Endothelial cell of umbilical vein (primary cell): ENCODE data around the gene ITGA8. TPM values are rescaled to one million over a fixed set of nuclear protein-coding genes. Genes with fewer than 3 reads are reported as not detected.

Experiments used
- BruUV-seq: library from RNA; stranded (reverse); fragments of 400-500 nt; replicated peaks from 2 replicates; lab custom pipeline; 2021; lab: Mats Ljungman, UMichigan
- CTCF ChIA-PET: fragments of 300-600, 350-600 bp; sonication (Branson Sonifier 250); formaldehyde crosslinking; loops from one replicate; lab custom pipeline; 2021; ENCODE audit warnings: antibody characterized with exemption, inconsistent platforms; lab: Charles Lee
- POLR2A ChIA-PET: fragments of 300-600, 350-600 bp; sonication (Branson Sonifier 250); formaldehyde crosslinking; loops from one replicate; lab custom pipeline; 2021; ENCODE audit warnings: antibody characterized with exemption, inconsistent platforms; lab: Charles Lee
- DNase-seq: peaks from one replicate; pipeline ENCODE4 v3.0.0-alpha.2; 2011; ENCODE audit warnings: low read depth, low spot score
- FAIRE-seq: peaks from 2 replicates; lab custom pipeline; 2011; peaks lifted over from hg19 to GRCh38; lab: Jason Lieb, UNC
- H2AFZ ChIP-seq: 2 replicates; pipeline ENCODE4 v1.6.0; 2012; ENCODE audit warnings: low read depth, low read length, control low read depth, inconsistent platforms
- H3K27ac ChIP-seq: 2 replicates; pipeline ENCODE4 v1.5.1; 2011; ENCODE audit warnings: low read depth, mild to moderate bottlenecking, control low read depth, low read length, moderate library complexity; ENCODE audit not compliant: insufficient read depth
- H3K27me3 ChIP-seq, 2 experiments: 2 replicates each; pipeline versions ENCODE4 v1.6.0 to v1.6.1; 2011; ENCODE audit warnings: low read length in 2 of 2, mixed read lengths in 1 of 2; ENCODE audit not compliant: control insufficient read depth in 2 of 2, insufficient read depth in 2 of 2
- H3K36me3 ChIP-seq, 2 experiments: 2 replicates in 1 of 2; 3 replicates in 1 of 2; pipeline ENCODE4 v1.5.1; 2011; ENCODE audit warnings: low read length in 2 of 2, mild to moderate bottlenecking in 1 of 2, moderate library complexity in 1 of 2; ENCODE audit not compliant: control insufficient read depth in 2 of 2, insufficient read depth in 2 of 2; ENCODE audit errors: extremely low read depth in 1 of 2
- H3K4me1 ChIP-seq: 3 replicates; pipeline ENCODE4 v1.5.1; 2011; ENCODE audit warnings: mild to moderate bottlenecking, low read length; ENCODE audit not compliant: control insufficient read depth, insufficient read depth; ENCODE audit errors: extremely low read depth
- H3K4me2 ChIP-seq: 2 replicates; pipeline ENCODE4 v1.6.1; 2011; ENCODE audit warnings: low read length, control low read depth, mixed read lengths; ENCODE audit not compliant: insufficient read depth
- H3K4me3 ChIP-seq, 3 experiments: fragments of 200-600 bp in 1 of 3; sonication (generic), shearing (Covaris generic) in 1 of 3; replicated peaks in 1 of 3; 2 replicates each; pipeline ENCODE4 v1.5.1; 2011 to 2016; ENCODE audit warnings: control low read depth in 3 of 3, low read length in 3 of 3, mild to moderate bottlenecking in 2 of 3, inconsistent platforms in 1 of 3, low read depth in 1 of 3, moderate library complexity in 1 of 3; ENCODE audit not compliant: insufficient read depth in 1 of 3
- H3K79me2 ChIP-seq: 2 replicates; pipeline ENCODE4 v1.6.0; 2012; ENCODE audit warnings: low read length, inconsistent platforms; ENCODE audit not compliant: control insufficient read depth, insufficient read depth
- H3K9ac ChIP-seq: replicated peaks from 2 replicates; pipeline ENCODE3; 2011; ENCODE audit warnings: low read length, control low read depth; ENCODE audit not compliant: insufficient read depth; ENCODE audit errors: extremely low read depth
- H3K9me1 ChIP-seq: replicated peaks from 3 replicates; pipeline ENCODE4 v1.6.0; 2011; ENCODE audit warnings: mild to moderate bottlenecking, low read length; ENCODE audit not compliant: control insufficient read depth, insufficient read depth; ENCODE audit errors: extremely low read depth
- H3K9me3 ChIP-seq: replicated peaks from 2 replicates; pipeline ENCODE4 v1.5.1; 2012; ENCODE audit warnings: low read length, inconsistent platforms; ENCODE audit not compliant: control insufficient read depth, insufficient read depth
- H4K20me1 ChIP-seq: replicated peaks from 2 replicates; pipeline ENCODE3; 2011; ENCODE audit warnings: mild to moderate bottlenecking, low read length; ENCODE audit not compliant: control insufficient read depth, insufficient read depth; ENCODE audit errors: extremely low read depth
- EZH2 ChIP-seq: IDR thresholded peaks from 2 replicates; pipeline ENCODE4 v1.6.1; 2012; ENCODE audit warnings: borderline replicate concordance, low read depth, mild to moderate bottlenecking, moderate library complexity, low read length, inconsistent platforms; ENCODE audit not compliant: severe bottlenecking
- FOS ChIP-seq: IDR thresholded peaks from 2 replicates; pipeline ENCODE4 v1.6.1; 2011; ENCODE audit warnings: mild to moderate bottlenecking, low read length, moderate library complexity, borderline replicate concordance; ENCODE audit not compliant: insufficient read depth
- GATA2 ChIP-seq: IDR thresholded peaks from 2 replicates; pipeline ENCODE4 v1.7.0; 2011; ENCODE audit warnings: low read depth, mild to moderate bottlenecking, moderate library complexity, mixed read lengths, low read length; ENCODE audit not compliant: insufficient read length, insufficient read depth
- JUN ChIP-seq: IDR thresholded peaks from 2 replicates; pipeline ENCODE4 v1.6.1; 2011; ENCODE audit warnings: borderline replicate concordance, low read depth; ENCODE audit not compliant: insufficient read length, insufficient read depth
- MAX ChIP-seq: IDR thresholded peaks from 2 replicates; pipeline ENCODE4 v1.6.1; 2011; ENCODE audit not compliant: insufficient read depth, insufficient read length
- MYC ChIP-seq: IDR thresholded peaks from one replicate; pipeline ENCODE4 v1.6.1; 2011; ENCODE audit warnings: mild to moderate bottlenecking, low read depth, low read length
- POLR2A ChIP-seq: IDR thresholded peaks from 2 replicates; pipeline ENCODE4 v1.6.1; 2012; ENCODE audit warnings: low read depth, mild to moderate bottlenecking, control low read depth, low read length
- POLR2AphosphoS5 ChIP-seq: IDR thresholded peaks from 2 replicates; pipeline ENCODE4 v1.6.1; 2012; ENCODE audit warnings: low read depth, mild to moderate bottlenecking, control low read depth, low read length, moderate library complexity; ENCODE audit not compliant: insufficient read depth
- dilution Hi-C: fragments of 300-500 bp; cut with MboI; formaldehyde crosslinking; loops from one replicate; pipeline ENCODE4 v1.15.0; 2019; ENCODE audit warnings: low sequenced_read_pairs; ENCODE audit not compliant: extremely low pct_ligation_motif_present
- intact Hi-C: fragments of 100-400 bp; cut with micrococcal nuclease; formaldehyde crosslinking; loops from one replicate; pipeline ENCODE4 v1.10.0; 2022
- polyA plus RNA-seq, 4 experiments: library from polyadenylated mRNA; depleted of rRNA in 3 of 4; stranded (reverse) in 3 of 4; unstranded in 1 of 4; fragments of >200 nt; gene quantifications; 2 replicates each; pipeline versions ENCODE4 v1.2.1 to v1.2.3, GENCODE V29; 2011 to 2012; ENCODE audit warnings: missing spikeins in 1 of 4
- total RNA-seq: library from RNA; stranded (reverse); gene quantifications from 2 replicates; pipeline ENCODE4 v1.2.3, GENCODE V29; 2021
- TF ChIP-seq, protein P1 (sequence below), 2 donors: IDR thresholded peaks; 1 replicate in 1 of 2; 2 replicates in 1 of 2; pipeline ENCODE4 v1.5.1; 2011; ENCODE audit warnings: low read length in 2 of 2, mild to moderate bottlenecking in 2 of 2, moderate library complexity in 2 of 2, control low read depth in 1 of 2, inconsistent platforms in 1 of 2, low read depth in 1 of 2; ENCODE audit not compliant: insufficient read depth in 1 of 2; ENCODE audit errors: extremely low read depth in 1 of 2

ITGA8 gene
- total and polyA plus RNA-seq, 2 donors (not counting 3 experiments of a cell fraction or from before 2014, with no cell fraction given): 0.04 to 0.40 TPM

- no peaks in the 10 kb centered on the region for H3K79me2 ChIP-seq
- no peaks in the 10 kb centered on the region for H4K20me1 ChIP-seq
- H3K9ac ChIP-seq: no peak overlapping the region
- no peak overlapping the region for H3K27ac ChIP-seq
- dilution Hi-C loops: no loop called here
- TF ChIP-seq POLR2AphosphoS5: no peak
- no peak for TF ChIP-seq EZH2
- TF ChIP-seq POLR2A: no peak
- no peak for TF ChIP-seq MAX
- no peak for TF ChIP-seq FOS
- ChIA-PET CTCF (no interaction called here), POLR2A (interaction anchor here (0.6 kb wide), 1 partner anchor 23 kb away, joined by 6 read pairs; no protein-coding TSS in a partner anchor)
- FAIRE-seq: no peak
- no peak overlapping the region for H3K4me3 ChIP-seq
- H3K9me1 ChIP-seq: no peaks in the 10 kb centered on the region
- no peak for DNase-seq
- H3K4me2 ChIP-seq: no peak overlapping the region
- H3K4me1 ChIP-seq: no peaks in the 10 kb centered on the region
- BruUV-seq: no TSS peak
- intact Hi-C loops: no loop called here
- H2AFZ ChIP-seq: no peak overlapping the region
- H3K27me3 ChIP-seq: peaks cover 0 to 4% of the 10 kb centered on the region in 2 experiments
- no peaks in the 10 kb centered on the region for H3K36me3 ChIP-seq
- no peaks in the 10 kb centered on the region for H3K9me3 ChIP-seq
Measured at GRCh38 chr10:15485027-15485426, 234.7 kb downstream of the ITGA8 start.

- Histone ChIP-seq H3K79me2 (no peaks in the 10 kb centered on the region), H3K27me3 (peaks cover 0 to 6% of the 10 kb centered on the region in 2 experiments), H3K9ac (no peak overlapping the region), H2AFZ (no peak overlapping the region), H3K4me1 (no peaks in the 10 kb centered on the region), H3K9me1 (no peaks in the 10 kb centered on the region), H4K20me1 (no peaks in the 10 kb centered on the region), H3K4me3 (no peak overlapping the region), H3K9me3 (no peaks in the 10 kb centered on the region), H3K27ac (no peak overlapping the region), H3K36me3 (no peaks in the 10 kb centered on the region), H3K4me2 (no peak overlapping the region)
- no TSS peak for BruUV-seq
- POLR2A ChIA-PET: no interaction called here
- no peak for FAIRE-seq
- CTCF ChIA-PET: no interaction called here
- dilution Hi-C loops: no loop called here
- intact Hi-C loops: no loop called here
- TF ChIP-seq, protein P1, sequence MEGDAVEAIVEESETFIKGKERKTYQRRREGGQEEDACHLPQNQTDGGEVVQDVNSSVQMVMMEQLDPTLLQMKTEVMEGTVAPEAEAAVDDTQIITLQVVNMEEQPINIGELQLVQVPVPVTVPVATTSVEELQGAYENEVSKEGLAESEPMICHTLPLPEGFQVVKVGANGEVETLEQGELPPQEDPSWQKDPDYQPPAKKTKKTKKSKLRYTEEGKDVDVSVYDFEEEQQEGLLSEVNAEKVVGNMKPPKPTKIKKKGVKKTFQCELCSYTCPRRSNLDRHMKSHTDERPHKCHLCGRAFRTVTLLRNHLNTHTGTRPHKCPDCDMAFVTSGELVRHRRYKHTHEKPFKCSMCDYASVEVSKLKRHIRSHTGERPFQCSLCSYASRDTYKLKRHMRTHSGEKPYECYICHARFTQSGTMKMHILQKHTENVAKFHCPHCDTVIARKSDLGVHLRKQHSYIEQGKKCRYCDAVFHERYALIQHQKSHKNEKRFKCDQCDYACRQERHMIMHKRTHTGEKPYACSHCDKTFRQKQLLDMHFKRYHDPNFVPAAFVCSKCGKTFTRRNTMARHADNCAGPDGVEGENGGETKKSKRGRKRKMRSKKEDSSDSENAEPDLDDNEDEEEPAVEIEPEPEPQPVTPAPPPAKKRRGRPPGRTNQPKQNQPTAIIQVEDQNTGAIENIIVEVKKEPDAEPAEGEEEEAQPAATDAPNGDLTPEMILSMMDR (IDR thresholded peaks at IDR 0.05; ENCODE audit: extremely low read depth in 1 of 2, insufficient read depth in 1 of 2, low read depth in 1 of 2, low read length in 2 of 2): no peak
- TF ChIP-seq GATA2: no peak
- TF ChIP-seq EZH2: no peak
- TF ChIP-seq POLR2A: no peak
- no peak for TF ChIP-seq JUN
- no peak for TF ChIP-seq MYC
- no peak for TF ChIP-seq MAX
- TF ChIP-seq FOS: no peak
- TF ChIP-seq POLR2AphosphoS5: no peak
- no peak for DNase-seq
Measured at GRCh38 chr10:15484128-15484527, 235.6 kb downstream of the ITGA8 start.
